GM13977 (cell line): ENCODE results near the gene TBL1XR1.

ENCODE experiments used
- DNase-seq: peaks from one replicate; pipeline ENCODE4 v3.0.0; 2012; ENCODE audit warnings: low spot score
- CTCF ChIP-seq: IDR thresholded peaks from 2 replicates; pipeline ENCODE4 v1.5.1; 2012; ENCODE audit warnings: mild to moderate bottlenecking, control low read depth; ENCODE audit not compliant: insufficient read depth; ENCODE audit errors: extremely low read depth, missing control alignments
- in situ Hi-C: fragments of 300-500 bp; cut with MboI; formaldehyde crosslinking; loops from one replicate; pipeline ENCODE4 v1.12.0; 2022; ENCODE audit warnings: low sequenced_read_pairs, low pct_unique_long_range_greater_than_20kb, mixed read lengths, inconsistent platforms; ENCODE audit not compliant: unreplicated experiment

Gene TBL1XR1

GRCh38 chr3:176976586-176976985 is 220.7 kb downstream of the TBL1XR1 start:
- no peak for DNase-seq
- no peak for TF ChIP-seq CTCF
- in situ Hi-C loops: no loop called here

- in situ Hi-C loops: no loop called here
- DNase-seq: no peak
- TF ChIP-seq CTCF: no peak
Measured at GRCh38 chr3:176974279-176974678, 223.0 kb downstream of the TBL1XR1 start.

- TF ChIP-seq CTCF: no peak
- no peak for DNase-seq
- in situ Hi-C loops: no loop called here
Measured at GRCh38 chr3:176971613-176972174, 225.6 kb downstream of the TBL1XR1 start.

- no peak for DNase-seq
- in situ Hi-C loops: no loop called here
- no peak for TF ChIP-seq CTCF
Measured at GRCh38 chr3:176970770-176971169, 226.5 kb downstream of the TBL1XR1 start.

- TF ChIP-seq CTCF: no peak
- DNase-seq: no peak
- in situ Hi-C loops: no loop called here
Measured at GRCh38 chr3:176969506-176969905, 227.8 kb downstream of the TBL1XR1 start.
